H1 (cell line): ENCODE measurements around the gene GTPBP10. TPM values are rescaled to one million over a fixed set of nuclear protein-coding genes. Genes with fewer than 3 reads are reported as not detected.

Experiments used
- CTCF ChIA-PET: fragments of 300-600 bp; sonication (Branson Sonifier 250); formaldehyde crosslinking; loops from one replicate; lab custom pipeline; 2021; ENCODE audit not compliant: partially characterized antibody; lab: Charles Lee
- POLR2A ChIA-PET: fragments of 300-600 bp; sonication (Branson Sonifier 250); formaldehyde crosslinking; loops from one replicate; lab custom pipeline; 2021; ENCODE audit warnings: inconsistent platforms; ENCODE audit not compliant: partially characterized antibody; lab: Charles Lee
- DNase-seq, 2 experiments: peaks; one replicate each; pipeline versions ENCODE4 v3.0.0 to v3.0.0-alpha.2; 2010 to 2022; ENCODE audit warnings: low spot score in 2 of 2, low read depth in 1 of 2, mixed read lengths in 1 of 2
- FAIRE-seq: peaks from 2 replicates; lab custom pipeline; 2011; peaks lifted over from hg19 to GRCh38; lab: Jason Lieb, UNC
- H2AFZ ChIP-seq: 2 replicates; pipeline ENCODE4 v1.8.1; 2012; ENCODE audit warnings: low read length, inconsistent platforms
- H2AK5ac ChIP-seq: 2 replicates; pipeline ENCODE4 v1.6.1; 2013; ENCODE audit warnings: low read depth, low read length
- H2BK120ac ChIP-seq: replicated peaks from 2 replicates; pipeline ENCODE3; 2013; ENCODE audit warnings: low read depth, low read length, inconsistent platforms
- H2BK12ac ChIP-seq: 2 replicates; pipeline ENCODE4 v1.6.1; 2013; ENCODE audit warnings: low read depth, low read length
- H2BK15ac ChIP-seq: 2 replicates; pipeline ENCODE4 v1.6.1; 2013; ENCODE audit warnings: low read length
- H2BK20ac ChIP-seq: 2 replicates; pipeline ENCODE4 v1.6.1; 2013; ENCODE audit warnings: low read length
- H2BK5ac ChIP-seq: 2 replicates; pipeline ENCODE4 v1.6.1; 2013; ENCODE audit warnings: low read depth, low read length
- H3K14ac ChIP-seq: 2 replicates; pipeline ENCODE4 v1.6.1; 2013; ENCODE audit warnings: inconsistent platforms; ENCODE audit not compliant: insufficient read length
- H3K18ac ChIP-seq: 2 replicates; pipeline ENCODE4 v1.6.1; 2013; ENCODE audit warnings: low read length; ENCODE audit errors: extremely low read depth
- H3K23ac ChIP-seq: 2 replicates; pipeline ENCODE4 v1.6.1; 2013; ENCODE audit warnings: inconsistent platforms; ENCODE audit not compliant: insufficient read length
- H3K23me2 ChIP-seq: 2 replicates; pipeline ENCODE4 v1.6.1; 2013; ENCODE audit warnings: low read depth, low read length
- H3K27ac ChIP-seq: 2 replicates; pipeline ENCODE4 v1.6.1; 2011; ENCODE audit warnings: low read depth, low read length, inconsistent platforms
- H3K27me3 ChIP-seq, 4 experiments: replicated peaks in 1 of 4; 1 replicate in 1 of 4; 2 replicates in 3 of 4; pipeline versions ENCODE4 v1.6.1 to v1.8.1; 2011 to 2013; ENCODE audit warnings: low read length in 3 of 4, mild to moderate bottlenecking in 3 of 4, inconsistent platforms in 2 of 4, mixed read lengths in 2 of 4, moderate library complexity in 1 of 4; ENCODE audit not compliant: control insufficient read depth in 3 of 4, insufficient read depth in 3 of 4; ENCODE audit errors: extremely low read depth in 1 of 4
- H3K36me3 ChIP-seq, 4 experiments: 2 replicates each; pipeline versions ENCODE4 v1.6.1 to v1.8.1; 2011 to 2013; ENCODE audit warnings: mild to moderate bottlenecking in 4 of 4, low read length in 3 of 4, moderate library complexity in 2 of 4, control low read depth in 1 of 4, inconsistent platforms in 1 of 4; ENCODE audit not compliant: insufficient read depth in 4 of 4, control insufficient read depth in 2 of 4
- H3K4ac ChIP-seq: replicated peaks from 2 replicates; pipeline ENCODE3; 2013; ENCODE audit warnings: low read length, low read depth, mixed read lengths, inconsistent platforms; ENCODE audit not compliant: insufficient read length
- H3K4me1 ChIP-seq, 4 experiments: replicated peaks in 1 of 4; 1 replicate in 1 of 4; 2 replicates in 3 of 4; pipeline versions ENCODE4 v1.6.1 to v1.8.1; 2011 to 2013; ENCODE audit warnings: low read length in 3 of 4, inconsistent platforms in 2 of 4, mixed read lengths in 1 of 4; ENCODE audit not compliant: insufficient read depth in 4 of 4, control insufficient read depth in 3 of 4
- H3K4me2 ChIP-seq, 2 experiments: 2 replicates each; pipeline versions ENCODE4 v1.6.1 to v1.8.1; 2011 to 2013; ENCODE audit warnings: low read depth in 2 of 2, low read length in 2 of 2, control low read depth in 1 of 2, inconsistent platforms in 1 of 2, mild to moderate bottlenecking in 1 of 2; ENCODE audit not compliant: insufficient read depth in 1 of 2
- H3K4me3 ChIP-seq, 4 experiments: fragments of 200-600, 300-600 bp in 1 of 4; sonication (generic), shearing (Covaris generic), sonication (Bioruptor Twin) in 1 of 4; 2 replicates each; pipeline versions ENCODE4 v1.5.1 to v1.8.1; 2011 to 2016; ENCODE audit warnings: low read length in 4 of 4, low read depth in 3 of 4, control low read depth in 2 of 4, inconsistent platforms in 2 of 4, mild to moderate bottlenecking in 2 of 4, mixed read lengths in 1 of 4, moderate library complexity in 1 of 4; ENCODE audit not compliant: insufficient read depth in 2 of 4; ENCODE audit errors: extremely low read depth in 1 of 4
- H3K56ac ChIP-seq: replicated peaks from 2 replicates; pipeline ENCODE3; 2013; ENCODE audit warnings: low read depth, mild to moderate bottlenecking, mixed read lengths, low read length, inconsistent platforms; ENCODE audit not compliant: insufficient read length
- H3K79me1 ChIP-seq: 2 replicates; pipeline ENCODE4 v1.6.1; 2013; ENCODE audit warnings: low read depth, low read length, control low read depth
- H3K79me2 ChIP-seq, 2 experiments: 2 replicates each; pipeline versions ENCODE4 v1.6.1 to v1.8.1; 2012 to 2013; ENCODE audit warnings: low read length in 2 of 2, mild to moderate bottlenecking in 2 of 2, inconsistent platforms in 1 of 2; ENCODE audit not compliant: insufficient read depth in 2 of 2, control insufficient read depth in 1 of 2
- H3K9ac ChIP-seq, 4 experiments: replicated peaks in 1 of 4; 1 replicate in 1 of 4; 2 replicates in 3 of 4; pipeline versions ENCODE4 v1.6.1 to v1.8.1; 2011 to 2013; ENCODE audit warnings: low read depth in 3 of 4, low read length in 3 of 4, control low read depth in 2 of 4, mild to moderate bottlenecking in 2 of 4, moderate library complexity in 2 of 4, inconsistent platforms in 1 of 4; ENCODE audit errors: extremely low read depth in 1 of 4
- H3K9me3 ChIP-seq, 2 experiments: 2 replicates each; pipeline versions ENCODE4 v1.6.1 to v1.8.1; 2012 to 2013; ENCODE audit warnings: mild to moderate bottlenecking in 2 of 2, moderate library complexity in 2 of 2, control low read depth in 1 of 2, inconsistent platforms in 1 of 2, low read depth in 1 of 2, low read length in 1 of 2, mixed read lengths in 1 of 2; ENCODE audit not compliant: insufficient read depth in 2 of 2
- H4K20me1 ChIP-seq, 2 experiments: replicated peaks in 1 of 2; 2 replicates each; pipeline versions ENCODE3 to v1.8.1; 2011 to 2013; ENCODE audit warnings: inconsistent platforms in 2 of 2, low read length in 2 of 2, mild to moderate bottlenecking in 1 of 2; ENCODE audit not compliant: insufficient read depth in 2 of 2, control insufficient read depth in 1 of 2
- H4K5ac ChIP-seq: 2 replicates; pipeline ENCODE4 v1.6.1; 2013; ENCODE audit warnings: low read length, low read depth, mixed read lengths, inconsistent platforms; ENCODE audit not compliant: insufficient read length
- H4K8ac ChIP-seq: 2 replicates; pipeline ENCODE4 v1.8.0; 2013; ENCODE audit warnings: mild to moderate bottlenecking, moderate library complexity, low read length, inconsistent platforms; ENCODE audit not compliant: insufficient read depth; ENCODE audit errors: extremely low read depth
- H4K91ac ChIP-seq: replicated peaks from 2 replicates; pipeline ENCODE3; 2013; ENCODE audit warnings: low read length, mixed read lengths, inconsistent platforms; ENCODE audit not compliant: insufficient read length
- ATF2 ChIP-seq: IDR thresholded peaks from 2 replicates; pipeline ENCODE4 v1.6.1; 2012; ENCODE audit warnings: low read length, inconsistent platforms
- BCL11A ChIP-seq, 2 experiments: IDR thresholded peaks; one replicate each; pipeline ENCODE4 v1.6.1; 2011; ENCODE audit warnings: low read depth in 2 of 2, low read length in 2 of 2, mild to moderate bottlenecking in 2 of 2
- CBX5 ChIP-seq: fragments of 300-800, 300-1000 bp; sonication (generic); IDR thresholded peaks from 2 replicates; pipeline ENCODE4 v1.7.1; 2016; ENCODE audit warnings: antibody characterized with exemption, low read length, low read depth
- CHD1 ChIP-seq: IDR thresholded peaks from 2 replicates; pipeline ENCODE4 v1.6.1; 2012; ENCODE audit warnings: low read depth, low read length, improper control_type of control experiment
- FOSL1 ChIP-seq: IDR thresholded peaks from 2 replicates; pipeline ENCODE4 v1.6.1; 2011; ENCODE audit warnings: mild to moderate bottlenecking, low read depth, low read length, moderate library complexity; ENCODE audit not compliant: insufficient read depth
- JUN ChIP-seq: IDR thresholded peaks from 2 replicates; pipeline ENCODE4 v1.6.1; 2011; ENCODE audit warnings: low read depth, mild to moderate bottlenecking, improper control_type of control experiment, low read length
- PHF8 ChIP-seq: fragments of 200-600 bp; sonication (generic); conservative IDR thresholded peaks from 2 replicates; pipeline ENCODE4 v1.7.1; 2012; ENCODE audit warnings: low read depth, mild to moderate bottlenecking, inconsistent platforms, low read length, moderate library complexity
- SIN3A ChIP-seq, 2 experiments: IDR thresholded peaks in 1 of 2; conservative IDR thresholded peaks in 1 of 2; 2 replicates each; pipeline ENCODE4 v1.6.1; 2011 to 2012; ENCODE audit warnings: low read length in 2 of 2, improper control_type of control experiment in 1 of 2, low read depth in 1 of 2, mild to moderate bottlenecking in 1 of 2
- SP4 ChIP-seq: IDR thresholded peaks from 2 replicates; pipeline ENCODE4 v1.6.1; 2012; ENCODE audit warnings: low read length, inconsistent platforms
- TEAD4 ChIP-seq: IDR thresholded peaks from 2 replicates; pipeline ENCODE4 v1.6.1; 2012; ENCODE audit warnings: low read depth, low read length, inconsistent platforms, mixed read lengths
- polyA plus RNA-seq, 7 experiments: library from polyadenylated mRNA; depleted of rRNA in 3 of 7; stranded (reverse) in 5 of 7; unstranded in 2 of 7; fragments of >200 nt in 5 of 7; fragments of 200-250 nt in 2 of 7; gene quantifications; 1 replicate in 5 of 7; 2 replicates in 1 of 7; 4 replicates in 1 of 7; pipeline versions ENCODE4 v1.2.1 to v1.2.3, GENCODE V29; 2011 to 2013; ENCODE audit warnings: missing spikeins in 2 of 7, mixed read lengths in 2 of 7
- total RNA-seq: library from RNA; stranded (reverse); fragmentation: NEBNext Ultra II Directional; extraction: Animal tissue kit (Norgen Biotek cat#: 25700); gene quantifications from 2 replicates; pipeline ENCODE4 v1.2.1, GENCODE V29; 2021

GTPBP10 gene
- total and polyA plus RNA-seq, 2 of the 8 experiments (the other 6 are each of a cell fraction or from before 2014, with no cell fraction given) = 4.4 to 21.2 TPM

- Histone ChIP-seq H2BK20ac (no peak overlapping the region), H3K36me3 (no peaks in the 10 kb centered on the region), H4K8ac (no peak overlapping the region), H3K23ac (no peak overlapping the region), H3K23me2 (no peaks in the 10 kb centered on the region), H3K79me1 (no peaks in the 10 kb centered on the region), H3K27ac (no peak overlapping the region), H3K4ac (no peak overlapping the region), H2BK12ac (no peak overlapping the region), H2AFZ (no peak overlapping the region), H4K20me1 (no peaks in the 10 kb centered on the region), H3K9ac (no peak overlapping the region), H3K4me3 (no peak overlapping the region), H2BK15ac (no peak overlapping the region), H3K9me3 (no peaks in the 10 kb centered on the region), H3K56ac (no peak overlapping the region), H3K4me1 (no peaks in the 10 kb centered on the region), H3K4me2 (no peak overlapping the region), H3K18ac (no peak overlapping the region), H4K91ac (no peak overlapping the region), H2BK120ac (no peak overlapping the region), H2AK5ac (no peak overlapping the region), H3K27me3 (no peaks in the 10 kb centered on the region), H4K5ac (no peak overlapping the region), H3K79me2 (no peaks in the 10 kb centered on the region), H3K14ac (no peak overlapping the region), H2BK5ac (no peak overlapping the region)
- no peak for FAIRE-seq
- no peak for DNase-seq
- TF ChIP-seq CHD1 (no peak), CBX5 (no peak), SIN3A (conservative IDR thresholded peaks at IDR 0.05 in 1 of 2, IDR thresholded peaks at IDR 0.05 in 1 of 2; ENCODE audit: low read depth in 1 of 2, low read length in 2 of 2) (no peak), JUN (no peak), PHF8 (no peak), BCL11A (IDR thresholded peaks at IDR 0.05; ENCODE audit: low read depth in 2 of 2, low read length in 2 of 2) (no peak), SP4 (no peak), ATF2 (no peak), FOSL1 (no peak), TEAD4 (no peak)
- ChIA-PET CTCF (interaction anchor here (0.8 to 3.0 kb wide), 12 partner anchors 10 to 158 kb away, joined by 3 to 32 read pairs (median 5); partner anchors contain the start of genes FAM237B and GTPBP10), POLR2A (no interaction called here)
Measured at GRCh38 chr7:90311175-90311574, 35.3 kb upstream of the GTPBP10 start.
